ENCODE results near the gene SPSB3. TPM values are rescaled to one million over a fixed set of nuclear protein-coding genes. Genes with fewer than 3 reads are reported as not detected.
"Not testable (repeated sequence)": the region's sequence is repeated elsewhere in the genome, so short reads cannot be mapped to it uniquely, and the experiment has no call there.

The SPSB3 gene
- total RNA-seq, 1 donor from 2014 or later = 35.3 TPM

DNA sequence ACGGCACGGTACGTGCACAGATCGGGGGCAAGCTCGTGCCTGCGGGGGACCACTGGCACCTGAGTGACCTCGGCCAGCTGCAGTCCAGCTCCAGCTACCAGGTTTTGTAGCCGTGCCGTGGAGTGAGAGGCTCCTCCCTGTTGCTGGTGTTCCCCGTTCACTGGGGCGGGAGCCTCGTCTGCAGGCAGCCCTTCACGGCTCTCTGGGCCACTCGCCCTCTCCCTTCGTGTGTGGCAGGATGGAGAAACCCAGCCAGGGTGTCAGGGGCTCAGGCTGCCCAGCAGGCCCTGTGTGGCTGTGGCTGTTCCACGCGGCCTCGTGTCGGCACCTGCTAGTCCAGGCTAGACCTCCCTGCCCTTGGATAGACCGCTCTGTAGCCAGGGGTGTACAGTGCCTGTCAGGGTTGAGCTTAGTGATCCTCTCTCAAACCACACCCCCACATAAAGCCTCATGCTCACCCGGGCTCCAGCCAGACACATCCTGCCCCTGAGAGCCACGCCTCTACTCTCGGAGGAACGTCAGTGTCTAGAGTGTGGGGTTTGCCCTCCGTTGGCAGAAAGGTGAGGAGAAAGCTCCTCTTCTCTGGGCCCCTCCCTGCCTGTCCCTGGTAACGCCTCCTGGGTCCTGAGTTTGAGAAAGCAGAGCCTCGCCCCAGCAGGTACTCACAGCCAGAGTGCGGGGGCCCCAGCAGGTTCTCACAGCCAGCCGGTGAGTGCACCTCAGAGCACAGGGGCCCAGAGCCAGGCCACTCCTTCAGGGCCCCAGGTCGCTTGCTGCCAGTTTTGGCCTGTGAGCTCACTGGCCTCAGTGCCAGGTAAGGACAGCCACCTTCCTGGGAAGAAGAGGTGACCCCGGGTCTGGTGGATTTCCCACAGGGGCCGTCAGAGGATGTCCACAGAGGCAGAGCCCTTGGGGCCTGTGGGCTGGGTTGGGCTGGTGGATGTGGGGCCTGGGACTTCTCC, 38.7 kb downstream of the SPSB3 start:
- no peak for DNase-seq (ENCODE audit: low read depth in 2 of 2)

DNA sequence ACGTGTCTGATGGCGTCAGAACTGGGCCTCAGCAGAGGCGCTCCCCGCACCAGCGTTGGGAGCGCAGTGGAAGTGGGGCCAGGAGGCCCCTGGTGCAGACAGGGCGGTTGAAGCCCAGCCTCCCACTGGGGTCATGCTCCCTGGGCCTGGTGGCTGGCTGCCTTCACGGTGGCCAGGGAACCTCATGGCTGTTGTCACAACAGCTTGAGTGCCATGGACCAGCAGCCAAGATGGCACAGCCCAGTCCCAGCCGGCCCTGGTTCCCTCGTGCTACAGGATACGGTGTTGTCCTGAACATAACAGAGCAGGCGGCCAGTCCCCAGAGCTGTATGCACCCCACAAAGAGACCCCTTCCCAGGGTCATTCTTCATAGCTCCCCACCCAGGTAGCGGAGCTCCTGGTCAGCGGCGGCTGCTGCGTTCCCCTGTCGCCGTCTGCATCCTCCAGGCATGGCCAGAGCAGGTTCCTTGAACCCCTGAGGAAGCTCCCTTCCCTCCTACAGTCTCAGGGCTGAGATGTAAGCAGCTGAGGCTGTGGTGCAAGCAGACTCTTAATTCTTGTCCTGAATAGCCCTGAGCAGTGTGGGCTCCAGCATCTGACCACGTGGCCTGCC, 40.7 kb downstream of the SPSB3 start:
- DNase-seq (ENCODE audit: low read depth in 2 of 2) = no peak

GRCh38 chr16:1740781-1741490, 41.4 kb downstream of the SPSB3 start:
- no peak for DNase-seq (ENCODE audit: low read depth in 2 of 2)

DNA sequence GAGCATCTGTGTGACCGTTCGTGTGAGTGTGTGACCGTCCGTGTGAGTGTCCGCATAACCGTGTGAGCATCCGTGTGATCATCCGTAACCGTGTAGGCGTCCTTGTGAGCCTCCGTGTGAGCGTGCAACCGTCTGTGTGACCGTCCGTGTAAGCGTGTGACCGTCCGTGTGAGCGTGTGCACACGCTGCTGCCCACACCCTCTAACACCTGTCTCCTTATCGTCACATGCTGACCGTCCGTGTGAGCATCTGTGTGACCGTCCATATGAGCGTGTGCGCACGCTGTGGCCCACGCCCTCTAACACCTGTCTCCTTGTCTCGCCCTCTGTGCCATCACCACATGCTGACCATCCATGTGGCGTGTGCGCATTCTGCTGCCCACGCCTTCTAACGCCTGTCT, 42.1 kb downstream of the SPSB3 start:
- no peak for DNase-seq (ENCODE audit: low read depth in 2 of 2)

DNA sequence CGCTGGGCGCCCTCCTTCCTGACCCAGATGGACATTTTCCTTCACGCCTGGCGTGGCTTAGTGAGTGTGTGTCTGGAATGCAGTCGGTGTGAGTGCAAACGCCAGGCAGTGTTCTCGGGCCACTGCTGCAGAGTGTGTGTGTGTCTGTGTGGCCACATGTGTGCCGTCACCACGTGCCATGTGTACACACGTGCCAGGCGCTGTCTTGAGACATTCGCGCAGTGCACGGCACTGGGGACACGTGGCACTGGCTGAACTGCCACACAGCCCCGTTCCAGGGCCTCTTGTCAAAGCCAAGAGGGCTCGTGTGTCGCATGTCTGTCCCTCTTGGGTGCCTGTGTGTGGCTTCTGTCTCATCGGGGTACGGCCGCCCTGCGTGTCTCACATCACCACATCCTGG, 47.6 kb downstream of the SPSB3 start:
- no peak for DNase-seq (ENCODE audit: low read depth in 2 of 2)

DNA sequence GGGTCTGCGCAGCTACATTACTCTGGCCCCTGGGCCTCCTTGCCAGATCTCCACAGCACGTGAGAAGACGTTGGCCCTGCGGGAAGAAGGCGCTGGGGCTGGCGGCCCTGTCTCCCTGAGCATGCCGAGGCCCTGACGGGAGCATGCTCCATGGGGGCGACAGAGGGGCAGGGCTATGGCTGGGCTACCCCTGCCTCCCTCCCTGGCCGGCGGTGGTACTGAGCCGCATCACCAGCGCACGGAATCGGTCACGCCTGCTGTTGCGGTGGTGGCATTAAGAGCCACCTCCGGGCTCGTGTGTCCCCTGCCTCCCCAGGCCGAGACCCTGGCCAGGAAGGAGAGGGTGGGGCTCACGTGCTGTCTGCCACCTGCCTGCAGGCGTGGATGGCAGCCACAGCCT, 48.2 kb downstream of the SPSB3 start:
- no peak for DNase-seq (ENCODE audit: low read depth in 2 of 2)

DNA sequence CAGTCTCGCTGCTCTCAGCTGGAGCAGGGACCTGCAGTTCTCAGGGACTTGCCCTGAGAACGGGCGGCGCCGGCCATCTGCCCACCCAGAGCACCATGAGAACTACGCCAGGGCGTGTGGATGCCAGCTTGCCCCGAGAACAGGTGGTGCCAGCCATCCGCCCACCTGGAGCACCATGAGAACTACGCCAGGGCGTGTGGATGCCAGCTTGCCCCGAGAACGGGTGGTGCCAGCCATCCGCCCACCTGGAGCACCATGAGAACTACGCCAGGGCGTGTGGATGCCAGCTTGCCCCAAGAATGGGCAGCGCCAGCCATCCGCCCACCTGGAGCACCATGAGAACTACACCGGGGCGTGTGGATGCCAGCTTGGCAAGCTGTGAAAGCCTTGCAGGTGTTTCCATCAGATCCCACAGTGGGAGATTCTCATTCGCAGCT, 49.8 kb downstream of the SPSB3 start:
- DNase-seq (ENCODE audit: low read depth in 2 of 2) = not testable (repeated sequence)

DNA sequence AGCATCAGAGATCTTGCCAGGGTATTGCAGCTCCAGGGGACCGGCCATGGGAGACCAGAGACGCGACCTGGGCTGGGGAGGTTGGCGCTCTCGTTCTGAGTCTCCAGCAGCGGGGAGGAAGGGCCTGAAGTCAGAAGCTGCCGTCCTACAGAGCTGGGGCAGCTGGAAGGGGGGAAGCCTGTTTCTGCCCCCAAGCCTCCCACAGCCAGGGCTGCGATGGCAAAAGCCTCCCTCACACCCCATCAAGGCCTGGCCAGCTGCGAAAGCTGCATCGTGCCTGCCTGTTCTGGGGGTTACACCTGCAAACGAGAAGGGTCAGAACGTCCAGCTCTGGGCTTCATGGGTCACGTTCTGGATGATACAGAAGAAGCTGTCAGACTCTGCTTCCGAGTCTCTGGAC, 50.3 kb downstream of the SPSB3 start:
- no peak for DNase-seq (ENCODE audit: low read depth in 2 of 2)

GRCh38 chr16:1731603-1732002, 50.8 kb downstream of the SPSB3 start:
- no peak for DNase-seq (ENCODE audit: low read depth in 2 of 2)

GRCh38 chr16:1731073-1731472, 51.3 kb downstream of the SPSB3 start:
- no peak for DNase-seq (ENCODE audit: low read depth in 2 of 2)

DNA sequence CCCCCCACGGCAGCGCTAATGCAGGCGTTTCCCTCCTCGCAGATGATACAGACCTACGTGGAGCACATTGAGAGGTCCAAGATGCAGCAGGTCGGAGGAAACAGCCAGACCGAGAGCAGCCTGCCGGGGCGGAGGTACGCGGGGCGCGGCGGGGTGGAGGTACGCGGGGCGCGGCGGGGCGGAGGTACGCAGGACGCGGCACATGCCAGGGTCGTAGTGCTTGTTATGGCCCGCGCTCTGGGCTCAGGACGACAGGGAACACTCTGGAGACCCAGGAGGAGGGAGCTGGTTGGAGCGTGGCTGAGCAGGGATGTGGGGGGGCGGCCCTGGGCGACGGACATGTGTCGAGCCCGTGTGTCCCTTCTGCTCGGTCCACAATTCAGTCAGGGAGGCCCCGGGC, 52.9 kb downstream of the SPSB3 start:
- DNase-seq (ENCODE audit: low read depth in 2 of 2) = no peak

GRCh38 chr16:1729026-1729425, 53.3 kb downstream of the SPSB3 start:
- DNase-seq (ENCODE audit: low read depth in 2 of 2) = no peak

GRCh38 chr16:1727651-1728624, 54.4 kb downstream of the SPSB3 start:
- DNase-seq (ENCODE audit: low read depth in 2 of 2) = no peak

Other genes with a start within 250 kb of the SPSB3 start
- 95.9 and 158 TPM in 2 replicates for gene TMEM204, start 248.9 kb downstream of the SPSB3 start, total RNA-seq
- 11.3 and 17.4 TPM in 2 replicates for gene IFT140, start 170.5 kb downstream of the SPSB3 start, total RNA-seq
- 7.1 and 12.9 TPM in 2 replicates for gene CRAMP1, start 170.2 kb downstream of the SPSB3 start, total RNA-seq
- gene JPT2, start 104.3 kb downstream of the SPSB3 start, total RNA-seq = 42.5 and 56.1 TPM in 2 replicates
- gene MAPK8IP3, start 76.4 kb downstream of the SPSB3 start, total RNA-seq = 13.9 and 25.7 TPM in 2 replicates
- 33.0 and 37.6 TPM in 2 replicates for gene NME3, start 11.0 kb downstream of the SPSB3 start, total RNA-seq
- gene EME2, start 9.8 kb downstream of the SPSB3 start, total RNA-seq = 2.6 and 4.6 TPM in 2 replicates
- gene MRPS34, start 9.4 kb downstream of the SPSB3 start, total RNA-seq = 48.1 and 58.2 TPM in 2 replicates
- 58.9 and 76.7 TPM in 2 replicates for gene NUBP2, start 389 bp upstream of the SPSB3 start, total RNA-seq
- gene IGFALS, start 11.1 kb upstream of the SPSB3 start, total RNA-seq = not detected in 2 replicates
- 53.5 and 82.7 TPM in 2 replicates for gene HAGH, start 44.3 kb upstream of the SPSB3 start, total RNA-seq
- 72.3 and 84.5 TPM in 2 replicates for gene FAHD1, start 44.6 kb upstream of the SPSB3 start, total RNA-seq
- gene MEIOB, start 89.6 kb upstream of the SPSB3 start, total RNA-seq = not detected in 2 replicates
- gene HS3ST6, start 135.8 kb upstream of the SPSB3 start, total RNA-seq = not detected in 2 replicates
- gene MSRB1, start 160.6 kb upstream of the SPSB3 start, total RNA-seq = 10.4 and 11.9 TPM in 2 replicates
- not detected in 2 replicates for gene RPL3L, start 172.1 kb upstream of the SPSB3 start, total RNA-seq
- gene NDUFB10, start 177.0 kb upstream of the SPSB3 start, total RNA-seq = 137 and 147 TPM in 2 replicates
- 2,692 and 2,867 TPM in 2 replicates for gene RPS2, start 182.3 kb upstream of the SPSB3 start, total RNA-seq
- not detected in 2 replicates for gene RNF151, start 184.3 kb upstream of the SPSB3 start, total RNA-seq
- 31.7 and 41.5 TPM in 2 replicates for gene TBL3, start 189.5 kb upstream of the SPSB3 start, total RNA-seq
- 0.13 TPM in 1 of 2 replicates, not detected in the other for gene NOXO1, start 198.9 kb upstream of the SPSB3 start, total RNA-seq
- gene GFER, start 201.6 kb upstream of the SPSB3 start, total RNA-seq = 9.7 and 10.3 TPM in 2 replicates
- 1.3 and 1.5 TPM in 2 replicates for gene SYNGR3, start 207.4 kb upstream of the SPSB3 start, total RNA-seq
- gene ZNF598, start 227.2 kb upstream of the SPSB3 start, total RNA-seq = 9.2 and 12.9 TPM in 2 replicates
- gene NPW, start 237.2 kb upstream of the SPSB3 start, total RNA-seq = 0.25 and 1.3 TPM in 2 replicates
- gene NHERF2, start 244.3 kb upstream of the SPSB3 start, total RNA-seq = 48.5 and 64.6 TPM in 2 replicates

Measured in dermis microvascular lymphatic vessel endothelial cell (primary cell).